WTC11 (cell line): Measurements from ENCODE around the gene MEFV. TPM values are rescaled to one million over a fixed set of nuclear protein-coding genes. Genes with fewer than 3 reads are reported as not detected.

Source experiments
- ARID4B ChIP-seq: sonication (generic); formaldehyde crosslinking; IDR thresholded peaks from 2 replicates; pipeline ENCODE4 v1.8.0; 2023; ENCODE audit warnings: missing genetic modification reagents, mild to moderate bottlenecking, borderline replicate concordance
- CBFB ChIP-seq: sonication (generic); formaldehyde crosslinking; IDR thresholded peaks from 2 replicates; pipeline ENCODE4 v1.8.1; 2022; ENCODE audit warnings: mild to moderate bottlenecking, low read depth, missing genetic modification reagents
- CREM ChIP-seq: sonication (generic); formaldehyde crosslinking; IDR thresholded peaks from 2 replicates; pipeline ENCODE4 v1.8.1; 2022; ENCODE audit warnings: mild to moderate bottlenecking, missing genetic modification reagents, moderate library complexity
- ESRRA ChIP-seq: sonication (generic); formaldehyde crosslinking; IDR thresholded peaks from 2 replicates; pipeline ENCODE4 v1.8.1; 2022; ENCODE audit warnings: mild to moderate bottlenecking, missing genetic modification reagents, borderline replicate concordance
- ETV6 ChIP-seq: sonication (generic); formaldehyde crosslinking; IDR thresholded peaks from 2 replicates; pipeline ENCODE4 v1.8.1; 2022; ENCODE audit warnings: mild to moderate bottlenecking, missing genetic modification reagents
- FOXJ3 ChIP-seq: sonication (generic); formaldehyde crosslinking; IDR thresholded peaks from 2 replicates; pipeline ENCODE4 v1.9.0; 2021; ENCODE audit warnings: missing genetic modification reagents, mild to moderate bottlenecking, borderline replicate concordance
- FOXK1 ChIP-seq: sonication (generic); formaldehyde crosslinking; IDR thresholded peaks from 2 replicates; pipeline ENCODE4 v1.8.0; 2022; ENCODE audit warnings: mild to moderate bottlenecking, moderate library complexity, missing genetic modification reagents
- FOXP1 ChIP-seq: sonication (generic); formaldehyde crosslinking; IDR thresholded peaks from 2 replicates; pipeline ENCODE4 v1.8.0; 2022; ENCODE audit warnings: missing genetic modification reagents, mild to moderate bottlenecking, moderate library complexity, borderline replicate concordance
- FOXP4 ChIP-seq: sonication (generic); formaldehyde crosslinking; IDR thresholded peaks from 2 replicates; pipeline ENCODE4 v1.8.0; 2022; ENCODE audit warnings: mild to moderate bottlenecking, missing genetic modification reagents
- HMGXB4 ChIP-seq: sonication (generic); formaldehyde crosslinking; IDR thresholded peaks from 2 replicates; pipeline ENCODE4 v1.8.1; 2023; ENCODE audit warnings: mild to moderate bottlenecking, moderate library complexity, missing genetic modification reagents
- JUN ChIP-seq: sonication (generic); formaldehyde crosslinking; IDR thresholded peaks from 2 replicates; pipeline ENCODE4 v1.8.0; 2023; ENCODE audit warnings: mild to moderate bottlenecking, missing genetic modification reagents
- NFE2L1 ChIP-seq: sonication (generic); formaldehyde crosslinking; IDR thresholded peaks from 2 replicates; pipeline ENCODE4 v1.8.1; 2023; ENCODE audit warnings: missing genetic modification reagents
- NFYB ChIP-seq: sonication (generic); formaldehyde crosslinking; conservative IDR thresholded peaks from 2 replicates; pipeline ENCODE4 v1.8.0; 2022; ENCODE audit warnings: low read depth, missing genetic modification reagents
- NR1H2 ChIP-seq: sonication (generic); formaldehyde crosslinking; IDR thresholded peaks from 2 replicates; pipeline ENCODE4 v1.9.0; 2021; ENCODE audit warnings: mild to moderate bottlenecking, moderate library complexity, missing genetic modification reagents
- PREB ChIP-seq: sonication (generic); formaldehyde crosslinking; IDR thresholded peaks from 2 replicates; pipeline ENCODE4 v1.8.1; 2022; ENCODE audit warnings: mild to moderate bottlenecking, missing genetic modification reagents, moderate library complexity, borderline replicate concordance
- RELA ChIP-seq: sonication (generic); formaldehyde crosslinking; IDR thresholded peaks from 2 replicates; pipeline ENCODE4 v1.8.1; 2022; ENCODE audit warnings: missing genetic modification reagents, mild to moderate bottlenecking, borderline replicate concordance
- SMAD3 ChIP-seq: sonication (generic); formaldehyde crosslinking; IDR thresholded peaks from 2 replicates; pipeline ENCODE4 v1.8.0; 2022; ENCODE audit warnings: missing genetic modification reagents, mild to moderate bottlenecking, borderline replicate concordance
- SP1 ChIP-seq: sonication (generic); formaldehyde crosslinking; conservative IDR thresholded peaks from 2 replicates; pipeline ENCODE4 v1.8.1; 2022; ENCODE audit warnings: missing genetic modification reagents
- TEAD1 ChIP-seq: sonication (generic); formaldehyde crosslinking; IDR thresholded peaks from 2 replicates; pipeline ENCODE4 v1.8.0; 2022; ENCODE audit warnings: mild to moderate bottlenecking, missing genetic modification reagents
- TEAD4 ChIP-seq: sonication (generic); formaldehyde crosslinking; IDR thresholded peaks from 2 replicates; pipeline ENCODE4 v1.8.0; 2022; ENCODE audit warnings: mild to moderate bottlenecking, missing genetic modification reagents
- USF1 ChIP-seq: sonication (generic); formaldehyde crosslinking; IDR thresholded peaks from 2 replicates; pipeline ENCODE4 v1.8.0; 2022; ENCODE audit warnings: mild to moderate bottlenecking, missing genetic modification reagents
- USF2 ChIP-seq: sonication (generic); formaldehyde crosslinking; IDR thresholded peaks from 2 replicates; pipeline ENCODE4 v1.8.1; 2023; ENCODE audit warnings: mild to moderate bottlenecking, missing genetic modification reagents, moderate library complexity
- ZNF121 ChIP-seq: sonication (generic); formaldehyde crosslinking; IDR thresholded peaks from 2 replicates; pipeline ENCODE4 v1.8.0; 2023; ENCODE audit warnings: missing genetic modification reagents
- ZNF219 ChIP-seq: sonication (generic); formaldehyde crosslinking; IDR thresholded peaks from 2 replicates; pipeline ENCODE4 v1.8.0; 2023; ENCODE audit warnings: missing genetic modification reagents, mild to moderate bottlenecking, borderline replicate concordance
- ZNF232 ChIP-seq: sonication (generic); formaldehyde crosslinking; IDR thresholded peaks from 2 replicates; pipeline ENCODE4 v1.8.0; 2022; ENCODE audit warnings: mild to moderate bottlenecking, missing genetic modification reagents
- ZNF263 ChIP-seq: sonication (generic); formaldehyde crosslinking; IDR thresholded peaks from 2 replicates; pipeline ENCODE4 v1.8.1; 2022; ENCODE audit warnings: low read depth, mild to moderate bottlenecking, moderate library complexity, missing genetic modification reagents
- total RNA-seq: library from RNA; stranded (reverse); gene quantifications from 3 replicates; pipeline ENCODE4 v1.2.3, GENCODE V29; 2021

Gene MEFV
- total RNA-seq, 1 experiment from 2014 or later = 0.09 TPM

- TF ChIP-seq HMGXB4 (CRISPR knock-in tag) (0 out of 2 replicates have a peak, but pooled peaks have one; percentile 39), FOXP4 (CRISPR knock-in tag) (peak; percentile 85), USF1 (CRISPR knock-in tag) (peak; percentile 82), USF2 (CRISPR knock-in tag) (peak; percentile 70; the same call in 1 of the 2 replicates), SP1 (CRISPR knock-in tag) (peak; percentile 57; the same call in 1 of the 2 replicates), PREB (CRISPR knock-in tag) (no peak), FOXK1 (CRISPR knock-in tag) (peak; percentile 87), ZNF121 (peak; percentile 77; the same call in 1 of the 2 replicates), FOXJ3 (CRISPR knock-in tag) (0 out of 2 replicates have a peak, but pooled peaks have one; percentile 55), CREM (peak; percentile 58; the same call in 1 of the 2 replicates), ARID4B (CRISPR knock-in tag) (peak; percentile 97), SMAD3 (CRISPR knock-in tag) (peak; percentile 76; the same call in 1 of the 2 replicates), CBFB (peak; percentile 89; the same call in 1 of the 2 replicates), NFE2L1 (CRISPR knock-in tag) (no peak), NR1H2 (CRISPR knock-in tag) (peak; percentile 71; the same call in 1 of the 2 replicates), NFYB (peak; percentile 97), ESRRA (CRISPR knock-in tag) (peak; percentile 85; the same call in 1 of the 2 replicates), TEAD4 (CRISPR knock-in tag) (0 out of 2 replicates have a peak, but pooled peaks have one; percentile 14), ZNF219 (CRISPR knock-in tag) (peak; percentile 70; the same call in 1 of the 2 replicates), ZNF232 (CRISPR knock-in tag) (peak; percentile 75; the same call in 1 of the 2 replicates), ZNF263 (CRISPR knock-in tag) (no peak), JUN (CRISPR knock-in tag) (peak; percentile 19; the same call in 1 of the 2 replicates), ETV6 (peak; percentile 87), TEAD1 (CRISPR knock-in tag) (peak; percentile 90), FOXP1 (CRISPR knock-in tag) (peak; percentile 45), RELA (0 out of 2 replicates have a peak, but pooled peaks have one; percentile 51)
Measured at GRCh38 chr16:3264137-3265036, 8.0 kb upstream of the MEFV start (continued).
